ENCODE measurements around the gene TTLL8. TPM values are rescaled to one million over a fixed set of nuclear protein-coding genes. Genes with fewer than 3 reads are reported as not detected.

The TTLL8 gene
- total RNA-seq, 1 experiment from 2014 or later: not detected

DNA sequence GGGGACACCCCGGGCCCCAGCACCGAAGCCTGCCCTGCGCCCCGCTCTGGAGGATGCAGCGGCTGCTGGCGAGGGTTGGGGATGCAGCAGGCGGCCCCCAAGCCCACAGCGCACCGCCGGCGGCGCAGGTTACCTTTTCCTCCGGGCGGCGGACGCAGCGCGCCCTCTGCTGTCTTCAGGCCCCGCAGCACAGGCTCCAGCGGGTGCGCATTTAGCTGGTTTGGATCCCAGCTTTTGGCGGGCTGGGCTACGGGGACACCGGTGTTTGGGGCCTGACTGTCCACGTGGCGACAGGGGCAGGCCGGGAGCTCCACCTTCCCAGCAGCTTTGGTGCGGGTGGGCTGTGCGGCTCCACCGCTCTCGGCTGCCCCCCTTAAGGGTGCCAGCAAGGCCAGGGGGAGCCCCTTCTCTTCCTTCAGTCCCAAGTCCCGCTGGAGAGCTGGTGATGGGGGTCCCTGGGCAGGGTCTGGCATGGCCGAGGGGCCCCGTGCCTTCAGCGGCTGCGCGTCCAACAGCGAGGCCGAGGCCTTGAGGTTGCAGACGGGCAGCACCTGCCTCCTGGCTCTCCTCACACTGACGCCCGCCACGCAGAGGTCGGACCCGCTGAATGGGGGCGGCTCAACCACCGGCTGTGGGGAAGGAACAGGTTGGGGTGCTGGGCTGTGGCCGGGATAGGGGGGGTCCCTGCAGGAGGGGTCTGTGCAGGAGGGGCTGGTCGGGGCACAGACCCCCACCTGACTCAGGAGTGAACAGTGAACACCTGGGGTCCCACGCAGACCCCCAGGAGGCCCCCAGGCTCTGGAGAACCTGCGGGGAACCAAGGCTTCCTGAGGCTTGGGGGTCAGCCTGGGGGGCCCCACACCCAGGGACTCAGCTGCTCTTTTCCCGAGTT, 27.6 kb downstream of the TTLL8 start:
- ChIA-PET CTCF (interaction anchor here (0.6 to 2.1 kb wide), 17 partner anchors 10 to 263 kb away, joined by 3 to 115 read pairs (median 5); partner anchors contain the start of genes ALG12 and CRELD2), POLR2A (interaction anchor here (1.0 to 1.1 kb wide), 3 partner anchors 95 to 263 kb away, joined by 4 to 13 read pairs (median 4); no protein-coding TSS in a partner anchor), RAD21 (ENCODE audit: low non-redundant PET in 1 of 2, low total read pairs in 2 of 2, uncharacterized antibody in 2 of 2, unreplicated experiment in 2 of 2) (interaction anchor here (0.5 to 3.2 kb wide), 9 partner anchors 60 to 263 kb away, joined by 3 to 36 read pairs (median 3); no protein-coding TSS in a partner anchor)
- no peaks in the 10 kb centered on the region for H3K36me3 ChIP-seq (ENCODE audit: control insufficient read depth in 1 of 2, insufficient read depth in 2 of 2, low read length in 2 of 2)
- TF ChIP-seq RAD21 (IDR thresholded peaks at IDR 0.05; ENCODE audit: low read depth) (peak; percentile 100), ZFX (IDR thresholded peaks at IDR 0.05) (peak; percentile 57; the same call in 1 of the 2 replicates), ZNF274 (IDR thresholded peaks at IDR 0.05; ENCODE audit: low read depth, low read length) (no peak), MAX (IDR thresholded peaks at IDR 0.05) (peak; percentile 85; the same call in 1 of the 2 replicates), ELF1 (IDR thresholded peaks at IDR 0.05; ENCODE audit: borderline replicate concordance, low read depth) (no peak)
- TF ChIP-seq, protein P1, sequence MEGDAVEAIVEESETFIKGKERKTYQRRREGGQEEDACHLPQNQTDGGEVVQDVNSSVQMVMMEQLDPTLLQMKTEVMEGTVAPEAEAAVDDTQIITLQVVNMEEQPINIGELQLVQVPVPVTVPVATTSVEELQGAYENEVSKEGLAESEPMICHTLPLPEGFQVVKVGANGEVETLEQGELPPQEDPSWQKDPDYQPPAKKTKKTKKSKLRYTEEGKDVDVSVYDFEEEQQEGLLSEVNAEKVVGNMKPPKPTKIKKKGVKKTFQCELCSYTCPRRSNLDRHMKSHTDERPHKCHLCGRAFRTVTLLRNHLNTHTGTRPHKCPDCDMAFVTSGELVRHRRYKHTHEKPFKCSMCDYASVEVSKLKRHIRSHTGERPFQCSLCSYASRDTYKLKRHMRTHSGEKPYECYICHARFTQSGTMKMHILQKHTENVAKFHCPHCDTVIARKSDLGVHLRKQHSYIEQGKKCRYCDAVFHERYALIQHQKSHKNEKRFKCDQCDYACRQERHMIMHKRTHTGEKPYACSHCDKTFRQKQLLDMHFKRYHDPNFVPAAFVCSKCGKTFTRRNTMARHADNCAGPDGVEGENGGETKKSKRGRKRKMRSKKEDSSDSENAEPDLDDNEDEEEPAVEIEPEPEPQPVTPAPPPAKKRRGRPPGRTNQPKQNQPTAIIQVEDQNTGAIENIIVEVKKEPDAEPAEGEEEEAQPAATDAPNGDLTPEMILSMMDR (IDR thresholded peaks at IDR 0.05 in 2 of 3, conservative IDR thresholded peaks at IDR 0.05 in 1 of 3; ENCODE audit: borderline replicate concordance in 1 of 3, insufficient read depth in 1 of 3, low read depth in 2 of 3, low read length in 2 of 3): peak; percentile 82 to 98 (median 88)
- H3K9ac ChIP-seq (ENCODE audit: low read length): no peak overlapping the region; the same call in 1 of the 2 replicates
- no peaks in the 10 kb centered on the region for H4K20me1 ChIP-seq (ENCODE audit: insufficient read depth)
- no peaks in the 10 kb centered on the region for H3K27me3 ChIP-seq (ENCODE audit: insufficient read depth, low read length)
- DNase-seq (ENCODE audit: low read depth, low spot score) (peak; percentile 75), ATAC-seq (peak; percentile 95)
- H3K4me3 ChIP-seq (replicated peaks in 1 of 2; ENCODE audit: low read depth in 1 of 2, low read length in 2 of 2): peak overlapping the region; percentile 41 to 55
- H3K9me3 ChIP-seq (ENCODE audit: control insufficient read depth in 1 of 2, insufficient read depth in 1 of 2, low read depth in 1 of 2, low read length in 2 of 2): no peaks in the 10 kb centered on the region
- peak overlapping the region; percentile 61 for H2AFZ ChIP-seq (ENCODE audit: low read depth, low read length, poor library complexity, severe bottlenecking)
- BruUV-seq (replicated peaks): no TSS peak
- intact Hi-C loops (cut with micrococcal nuclease): loop anchor here (1.0 kb wide), 2 partner anchors 99 to 263 kb away; no protein-coding TSS in a partner anchor
- no peaks in the 10 kb centered on the region for H3K79me2 ChIP-seq (ENCODE audit: insufficient read depth, low read length)
- H3K4me1 ChIP-seq (ENCODE audit: control insufficient read depth in 1 of 2, insufficient read depth in 2 of 2, low read length in 2 of 2): peaks cover 4 to 13% of the 10 kb centered on the region in 2 experiments; a peak in 2 of 4 replicates
- H3K27ac ChIP-seq (ENCODE audit: low read depth, low read length): no peak overlapping the region
- peak overlapping the region; percentile 94 for H3K4me2 ChIP-seq (ENCODE audit: low read length)
- H3K9me2 ChIP-seq (ENCODE audit: insufficient read depth): no peaks in the 10 kb centered on the region

Measured in HCT116 (cell line).